HG02759 (cell line): ENCODE measurements around the gene ATP2A3.

Experiments
- ATAC-seq: cut with Tn5 transposase; IDR thresholded peaks from one replicate; pipeline ENCODE4 v1.9.1; 2021; ENCODE audit warnings: mild to moderate bottlenecking, moderate library complexity; ENCODE audit not compliant: unreplicated experiment

The ATP2A3 gene

DNA sequence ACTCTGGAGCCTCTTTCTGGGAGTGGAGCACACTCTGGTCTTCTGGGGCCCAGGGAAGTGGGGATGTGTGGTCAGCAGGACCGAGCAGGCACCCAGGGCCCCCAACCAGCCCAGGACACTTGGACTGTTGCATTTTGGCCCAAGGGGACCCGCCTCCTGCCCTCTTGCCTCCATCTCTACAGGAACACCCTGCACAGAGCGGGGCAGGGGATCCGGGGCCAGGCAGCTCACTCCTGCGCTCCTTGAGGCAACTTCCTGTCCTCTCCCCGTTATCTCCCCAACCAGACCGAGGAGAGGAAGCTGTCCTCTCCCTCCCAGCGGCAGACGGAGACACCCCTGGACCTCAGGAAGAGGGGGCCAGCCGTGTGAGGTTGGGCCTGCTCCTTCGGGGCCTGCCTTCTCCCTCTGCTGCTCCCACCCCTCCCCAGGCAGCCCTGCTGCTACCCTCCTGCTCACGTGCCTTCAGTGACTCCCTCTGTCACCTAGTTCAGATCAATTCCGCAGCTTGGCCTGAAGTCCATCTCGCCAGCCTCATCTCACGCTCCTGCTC is 10.0 kb upstream of the ATP2A3 start:
- ATAC-seq: no peak

DNA sequence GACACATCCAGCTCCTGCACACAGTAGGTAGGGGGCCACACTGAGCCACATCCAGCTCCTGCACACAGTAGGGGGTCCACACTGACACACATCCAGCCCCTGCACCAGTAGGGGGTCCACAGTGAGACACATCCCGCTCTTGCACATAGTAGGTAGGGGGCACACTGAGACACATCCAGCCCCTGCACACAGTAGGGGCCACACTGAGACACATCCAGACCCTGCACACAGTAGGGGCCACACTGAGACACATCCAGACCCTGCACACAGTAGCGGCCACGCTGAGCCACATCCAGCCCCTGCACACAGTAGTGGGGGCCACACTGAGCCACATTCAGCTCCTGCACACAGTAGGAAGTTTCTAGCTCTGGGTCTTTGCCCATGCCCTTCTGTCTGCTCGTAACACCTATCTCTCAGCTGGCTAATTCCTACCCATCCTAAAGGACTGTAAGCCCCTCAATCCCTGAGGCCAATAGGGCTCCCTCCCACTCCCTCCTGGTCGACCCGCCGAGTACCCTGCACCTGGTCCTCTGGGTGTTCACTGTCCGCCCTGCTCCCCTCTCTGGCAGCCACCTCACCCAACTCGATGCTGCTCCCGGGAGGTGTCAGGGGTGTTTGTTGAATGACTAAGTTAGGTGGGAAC is 9.4 kb upstream of the ATP2A3 start:
- ATAC-seq: no peak

DNA sequence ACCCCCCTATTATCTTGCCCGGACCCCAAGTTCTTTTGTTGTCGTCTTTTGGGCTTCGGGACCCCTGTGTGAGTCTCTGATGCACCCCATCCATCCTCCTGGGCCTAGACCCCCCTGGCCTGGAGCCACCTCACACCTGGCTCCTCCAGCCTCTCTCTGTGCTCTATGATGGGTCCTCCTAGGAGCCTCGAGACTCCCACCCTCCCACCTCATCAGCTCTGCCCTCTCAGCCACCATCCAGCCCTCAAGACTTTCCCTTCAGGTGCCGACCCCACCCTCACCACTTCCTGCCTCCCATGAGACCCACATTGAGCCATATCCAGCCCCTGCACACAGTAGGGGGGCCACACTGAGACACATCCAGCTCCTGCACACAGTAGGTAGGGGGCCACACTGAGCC is 8.7 kb upstream of the ATP2A3 start:
- ATAC-seq: no peak

DNA sequence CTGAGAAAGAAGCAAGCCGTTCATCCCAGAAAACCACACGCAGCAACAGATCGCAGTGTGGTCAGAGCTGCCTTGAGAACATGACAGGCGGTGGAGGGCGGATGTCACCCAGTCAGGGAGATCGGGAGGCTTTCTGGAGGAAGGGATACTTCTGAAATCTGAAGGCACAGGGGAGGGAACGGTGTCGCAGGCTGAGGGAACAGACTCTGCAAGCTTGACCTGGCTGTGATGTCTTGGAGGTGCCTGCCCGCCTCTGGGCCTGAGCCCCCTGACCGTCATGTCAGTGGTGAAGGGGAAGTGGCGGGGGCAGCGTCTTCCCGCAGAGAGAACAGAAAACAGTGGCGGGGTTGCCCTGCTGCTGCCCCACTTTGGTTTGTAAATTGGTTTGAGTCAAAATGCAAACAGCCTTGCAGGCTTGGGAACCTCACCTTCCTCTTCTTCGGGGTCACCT is 8.1 kb upstream of the ATP2A3 start:
- no peak for ATAC-seq

DNA sequence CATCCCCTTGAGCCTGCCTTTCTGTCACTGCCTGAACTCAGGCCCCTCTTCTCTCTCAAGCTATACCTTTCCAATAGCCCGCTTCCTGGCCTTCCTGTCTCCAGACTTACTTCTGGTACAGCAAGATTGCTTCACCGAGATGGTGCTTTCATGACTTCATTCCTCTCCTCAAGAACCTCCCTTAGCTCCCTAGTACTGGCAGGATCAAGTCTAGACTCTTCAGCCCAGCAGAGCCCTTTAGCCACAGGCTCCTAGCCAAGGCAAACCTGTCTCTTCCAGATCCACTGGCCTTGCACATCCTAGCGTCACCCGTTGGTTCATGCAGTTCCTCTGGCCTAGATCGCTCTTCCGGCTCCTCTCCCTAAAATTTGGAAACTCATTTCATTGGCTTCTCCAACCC is 6.4 kb upstream of the ATP2A3 start:
- ATAC-seq: no peak

DNA sequence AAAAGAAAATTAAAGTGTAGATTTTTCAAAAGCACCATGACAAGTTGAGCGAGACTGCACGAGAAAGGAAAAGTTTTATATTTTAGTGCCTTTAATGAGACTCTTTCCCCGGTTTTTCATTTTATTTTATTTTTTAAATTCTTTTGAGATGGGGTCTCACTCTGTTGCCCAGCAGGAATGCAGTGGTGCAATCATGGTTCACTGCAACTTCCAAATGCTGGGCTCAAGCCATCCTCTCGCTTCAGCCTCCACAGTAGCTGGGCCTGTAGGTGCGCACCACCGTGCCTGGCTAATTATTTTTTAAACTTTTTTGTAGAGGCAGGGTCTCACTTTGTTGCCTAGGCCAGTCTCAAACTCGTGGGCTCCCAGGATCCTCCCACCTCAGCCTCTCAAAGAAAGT is 5.7 kb upstream of the ATP2A3 start:
- no peak for ATAC-seq

DNA sequence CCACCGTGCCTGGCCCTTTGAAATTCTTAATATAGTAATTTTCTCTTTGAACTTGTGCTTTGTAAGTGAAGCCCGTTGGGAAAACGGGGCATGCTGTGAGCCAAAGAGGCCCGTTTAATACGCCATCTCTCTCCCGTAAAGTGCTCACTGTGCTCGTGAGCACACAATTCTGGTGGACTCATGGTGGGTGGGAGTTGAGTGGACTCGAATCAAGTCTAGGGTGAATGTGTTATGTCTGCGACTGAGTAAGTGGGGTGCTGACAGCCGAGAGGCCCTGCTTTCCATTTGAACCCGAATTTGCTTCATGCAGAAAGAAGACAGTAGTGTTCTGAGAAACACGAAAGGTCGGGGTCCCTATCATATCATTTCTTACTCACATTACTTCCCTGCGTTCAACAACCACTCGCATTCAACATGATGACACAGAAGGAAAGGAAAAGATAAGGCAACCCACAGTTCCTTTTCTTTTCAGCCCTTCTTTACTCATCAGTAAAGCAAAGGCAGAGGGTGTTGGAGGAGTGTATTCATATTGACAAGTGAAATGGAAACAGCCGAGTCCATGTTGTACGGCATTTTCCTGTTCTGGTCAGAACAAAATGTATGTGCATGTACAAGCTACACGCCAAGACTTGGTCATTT is 4.8 kb upstream of the ATP2A3 start:
- no peak for ATAC-seq

DNA sequence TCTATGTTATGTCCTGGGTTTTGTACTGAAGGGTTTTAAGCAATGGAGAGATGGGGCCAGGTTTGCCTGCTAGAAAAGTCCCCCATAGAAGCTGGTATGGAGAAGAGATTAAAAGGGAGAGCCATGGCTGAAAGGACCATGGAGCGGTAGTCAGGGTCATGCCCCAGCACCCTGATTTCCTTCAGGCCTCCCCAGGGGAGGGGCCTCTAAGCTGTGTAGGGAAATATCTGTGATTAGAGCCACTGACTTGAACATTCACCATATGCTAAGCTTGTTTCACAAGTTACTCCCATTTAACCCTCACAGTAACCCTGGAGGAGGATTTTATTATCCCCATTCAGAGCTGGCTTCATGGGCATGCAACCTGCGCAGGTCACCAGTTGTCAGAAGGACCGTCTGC is 3.8 kb upstream of the ATP2A3 start:
- ATAC-seq: no peak

DNA sequence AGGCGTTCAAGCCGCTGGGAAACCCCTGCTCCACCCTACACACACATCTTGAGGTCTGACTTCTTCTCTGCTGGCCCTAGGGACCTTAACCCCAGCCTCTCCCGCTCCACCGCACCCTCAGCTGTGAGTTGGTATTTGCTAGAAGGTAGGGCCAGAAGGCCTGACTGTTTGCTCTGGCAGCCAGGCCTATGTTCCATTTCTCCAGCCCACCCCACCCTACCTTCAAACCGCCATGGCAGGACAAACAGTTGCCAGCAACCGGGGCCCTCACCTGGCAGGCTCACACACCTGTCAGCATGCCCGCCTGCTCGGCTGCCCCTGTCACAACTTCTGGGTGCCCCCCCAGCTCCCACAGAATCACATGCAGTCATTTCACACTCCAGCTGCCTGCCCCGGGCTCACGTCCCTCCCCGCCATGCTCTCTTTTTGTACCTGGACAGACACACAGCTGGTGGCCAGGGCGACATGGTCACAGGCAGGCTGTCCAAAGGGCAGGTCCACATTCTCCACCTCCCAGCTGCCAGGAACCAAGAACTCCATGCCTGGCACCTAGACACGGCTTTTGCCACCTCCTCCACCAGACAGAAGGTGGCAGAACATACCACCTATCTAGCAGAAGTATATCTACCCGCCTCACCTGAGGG is 2.6 kb upstream of the ATP2A3 start:
- ATAC-seq: no peak

DNA sequence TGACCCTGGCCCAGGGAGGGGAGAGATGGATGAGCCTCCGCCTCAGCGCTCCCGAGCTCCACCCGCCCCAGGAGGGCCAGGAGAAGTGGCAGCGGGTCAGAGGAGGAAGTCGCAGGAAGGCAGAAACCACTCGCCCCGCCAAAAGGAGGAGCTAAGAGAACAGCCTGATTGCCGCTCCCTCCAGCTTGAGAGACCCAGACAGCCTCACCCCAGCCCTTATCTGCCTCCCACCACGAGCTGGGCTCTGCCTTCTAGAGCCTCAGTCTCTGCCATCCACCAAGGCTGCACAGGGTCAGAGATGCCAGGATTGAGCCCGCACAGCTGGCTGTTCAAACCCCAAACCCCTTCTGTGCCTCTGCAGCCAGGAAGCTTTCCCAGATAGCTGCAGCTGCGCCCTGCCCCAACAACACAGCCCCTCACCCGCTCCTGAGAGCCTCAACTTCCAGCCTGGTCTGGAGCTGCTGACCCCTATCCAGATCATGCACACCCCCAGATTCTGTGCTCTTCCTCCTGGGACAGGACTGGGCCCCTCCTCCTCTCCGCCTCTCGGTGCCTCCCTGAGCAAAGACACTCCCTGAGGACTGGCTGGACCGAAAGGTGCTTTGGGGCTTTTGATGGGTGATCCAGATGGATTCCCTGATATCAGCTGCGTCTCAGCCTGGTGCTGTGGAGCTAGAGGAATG is 1.0 kb upstream of the ATP2A3 start:
- ATAC-seq: no peak

DNA sequence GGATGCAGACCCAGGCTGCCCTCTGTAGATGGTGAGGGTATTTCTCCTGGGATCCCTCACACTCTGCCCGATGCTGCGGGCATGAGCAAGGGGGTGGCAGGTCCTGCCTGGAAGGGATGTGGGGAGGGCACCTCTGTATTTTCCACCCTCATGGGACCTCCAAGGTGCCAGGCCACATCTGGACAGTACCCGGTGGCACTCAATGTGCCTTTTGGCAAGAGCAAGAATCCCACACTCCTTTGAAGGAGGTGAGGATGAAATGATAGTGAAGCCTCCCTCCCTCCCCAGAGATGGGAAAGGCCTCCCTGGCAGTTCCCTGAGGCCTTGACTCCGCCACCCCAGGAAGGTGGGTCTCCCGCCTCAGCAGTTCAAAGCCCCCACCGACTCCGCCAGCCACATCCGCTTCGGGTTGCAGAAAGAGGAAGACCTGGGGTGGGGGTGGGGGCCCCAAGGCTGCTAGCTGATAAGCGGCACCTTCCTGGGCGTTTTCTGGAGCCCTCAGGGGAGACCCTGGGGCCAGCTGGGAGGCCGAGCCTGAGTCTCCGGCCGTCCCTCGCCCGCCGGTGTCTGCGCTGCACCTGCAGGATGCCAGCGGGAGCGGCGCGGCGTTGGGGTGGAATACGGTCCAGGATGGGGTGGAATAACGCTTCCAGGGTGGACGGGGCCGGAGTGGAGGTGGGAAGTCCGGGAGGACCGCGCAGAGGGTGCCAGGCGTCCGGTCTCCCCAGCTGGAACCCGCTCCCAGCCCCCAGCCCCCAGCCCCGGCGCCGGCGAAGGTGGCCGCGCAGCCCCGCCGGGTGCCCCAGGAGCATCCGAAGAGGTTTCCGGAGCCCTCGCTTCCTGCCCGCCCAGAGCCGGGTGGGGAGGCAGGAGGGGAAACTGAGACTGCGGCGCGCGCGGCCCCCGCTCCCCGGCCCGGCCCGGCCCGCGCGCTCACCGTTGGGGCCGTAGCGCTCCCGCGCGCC is 718 bp downstream of the ATP2A3 start:
- ATAC-seq: peak; percentile 14

DNA sequence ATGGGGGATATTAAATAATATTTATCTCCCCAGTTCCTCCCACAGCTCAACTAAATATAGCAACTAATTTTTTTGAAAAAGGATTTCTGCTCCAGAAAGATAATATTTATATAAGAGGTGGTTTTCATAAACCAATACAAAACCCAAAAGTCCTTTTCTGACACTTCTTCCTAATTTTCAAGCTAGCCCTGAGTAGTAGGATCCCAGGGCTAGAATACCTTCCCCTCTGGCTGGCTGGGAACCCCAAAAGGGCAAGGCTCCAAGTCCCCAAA is 1.3 kb downstream of the ATP2A3 start:
- no peak for ATAC-seq

DNA sequence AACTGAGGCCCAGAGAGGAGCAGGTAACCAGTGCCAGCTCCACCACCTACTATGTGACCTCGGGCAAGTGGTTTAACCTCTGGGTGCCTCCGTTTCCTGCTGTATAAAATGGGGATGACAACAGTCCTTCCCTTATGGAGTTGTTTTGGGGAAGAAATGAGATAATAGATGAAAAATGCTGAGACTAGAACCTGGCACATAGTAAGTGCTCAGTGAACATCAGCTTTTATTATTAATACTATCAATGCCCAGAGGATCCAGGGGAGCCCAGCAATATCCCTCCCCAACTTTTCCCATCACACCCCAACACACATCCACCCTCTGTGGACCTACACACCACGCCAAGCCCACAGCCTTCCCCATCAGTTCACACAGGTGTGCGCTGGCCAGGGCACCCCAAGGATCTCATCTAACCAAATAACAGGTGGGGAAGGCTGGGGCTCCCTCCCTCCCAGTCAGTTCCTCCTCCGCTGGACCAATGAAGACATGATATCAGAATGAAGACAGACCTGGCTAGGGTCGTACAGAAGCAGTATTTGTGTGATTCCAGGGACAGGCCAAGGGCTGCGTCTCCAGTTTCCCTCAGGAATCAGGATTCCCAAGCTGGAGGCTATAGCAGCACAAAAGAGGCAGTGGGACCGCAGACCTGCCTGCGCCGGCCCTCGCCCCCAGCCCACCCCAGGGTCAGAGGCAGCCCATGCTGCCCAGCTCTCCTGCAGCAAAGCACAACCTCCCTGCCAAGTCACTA is 1.8 kb downstream of the ATP2A3 start:
- no peak for ATAC-seq

DNA sequence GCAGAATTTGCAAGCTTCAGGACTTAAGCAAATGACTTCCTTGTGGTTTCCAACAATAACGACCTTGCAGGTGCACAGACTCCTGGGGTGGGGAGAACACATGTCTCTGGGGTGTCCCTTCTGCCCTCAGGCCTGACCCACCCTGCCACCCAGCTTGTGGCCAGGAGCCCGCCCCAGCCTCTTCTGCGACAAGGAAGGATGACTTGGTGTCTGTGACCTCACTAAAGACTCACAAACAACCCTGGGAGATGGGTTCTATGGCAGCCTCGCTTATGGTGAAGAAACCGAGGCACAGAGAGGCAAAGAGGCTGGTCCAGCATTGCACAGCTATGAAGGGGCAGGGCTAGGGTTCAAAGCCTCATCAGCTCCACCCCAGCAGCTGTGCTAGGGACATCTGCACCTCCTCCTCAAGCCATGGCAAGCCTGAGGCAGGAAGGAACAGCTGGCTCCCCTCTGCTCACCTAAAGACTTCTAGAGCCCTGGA is 2.6 kb downstream of the ATP2A3 start:
- peak; percentile 42 for ATAC-seq

DNA sequence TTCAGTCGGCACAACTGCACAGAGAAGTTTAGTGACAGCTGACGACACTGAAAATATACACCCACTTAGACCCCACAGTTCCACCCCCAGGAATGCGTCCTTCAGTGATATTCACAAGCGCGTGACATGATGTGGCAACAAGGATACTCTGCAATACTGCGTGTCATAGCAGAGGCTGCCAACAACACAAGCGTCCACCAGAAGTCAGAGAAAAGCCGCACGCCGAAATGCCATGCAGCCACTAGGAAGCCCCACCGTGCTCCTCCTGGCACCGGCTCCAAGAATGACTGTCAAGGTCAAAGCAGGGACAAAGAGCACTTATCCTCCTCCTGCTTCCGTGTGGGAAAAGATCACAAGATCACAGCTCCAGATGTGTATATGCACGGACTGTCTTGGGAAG is 3.5 kb downstream of the ATP2A3 start:
- ATAC-seq: no peak

DNA sequence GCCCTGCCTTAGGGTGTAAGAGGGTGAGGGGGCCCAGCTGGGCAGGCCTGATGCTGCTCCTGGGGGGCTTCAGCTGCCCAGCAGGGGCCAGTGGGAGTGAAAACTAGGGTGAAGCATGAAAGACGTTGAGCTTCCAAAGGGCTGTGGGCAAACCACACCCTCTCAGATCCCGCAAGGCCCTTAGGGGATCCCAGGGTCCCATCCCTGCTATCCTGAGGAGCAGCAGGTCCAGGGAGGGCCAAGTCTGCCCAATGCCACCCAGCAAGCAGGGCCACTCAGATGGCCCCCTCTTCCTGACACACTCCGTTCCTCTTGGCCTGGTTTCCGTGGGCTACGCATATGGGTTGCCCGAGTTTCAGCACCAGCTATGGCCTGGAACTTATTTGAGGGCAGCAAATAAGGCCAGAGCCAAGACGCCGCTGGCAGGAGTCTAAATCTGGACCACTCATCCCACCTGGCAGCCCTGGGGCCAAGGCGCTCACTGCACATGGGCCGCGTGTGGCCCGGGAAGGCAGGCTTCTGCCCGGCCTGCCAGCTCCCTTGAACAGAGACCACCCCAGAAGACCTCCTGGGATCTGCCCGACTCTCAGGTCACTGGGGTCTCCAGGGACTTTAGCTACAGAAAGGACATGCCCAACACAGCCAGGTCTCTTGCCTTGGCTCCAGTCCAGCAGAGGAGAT is 4.2 kb downstream of the ATP2A3 start:
- no peak for ATAC-seq

DNA sequence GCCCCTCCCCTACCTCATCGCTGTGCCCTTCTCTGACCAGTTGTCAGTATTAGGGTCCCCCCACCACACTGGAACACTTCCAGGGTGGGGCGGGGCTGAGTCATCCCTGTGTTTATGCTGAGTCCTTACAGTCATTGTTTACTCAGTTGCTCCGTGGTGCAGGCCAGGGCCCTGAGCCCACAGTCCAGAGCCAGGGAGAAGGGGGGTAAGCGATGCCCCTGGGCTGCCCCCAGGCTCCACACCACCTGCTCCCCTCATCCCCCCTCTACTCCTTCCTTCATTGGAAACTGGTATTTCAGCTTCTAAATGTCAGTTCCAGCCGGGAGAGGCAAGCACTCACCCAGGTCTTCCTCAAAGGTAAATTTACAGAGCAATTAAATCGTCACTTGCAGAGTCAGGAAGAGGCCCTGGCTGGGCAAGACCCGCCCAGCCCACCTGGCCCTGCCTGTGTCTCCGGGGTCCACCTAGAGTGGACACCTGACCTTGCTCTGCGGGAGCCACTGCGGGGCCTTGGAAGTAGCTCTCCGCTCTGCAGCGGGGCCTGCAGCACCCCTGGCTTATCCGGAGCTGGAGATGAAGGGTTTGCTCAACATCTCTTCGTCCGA is 4.8 kb downstream of the ATP2A3 start:
- ATAC-seq: no peak

DNA sequence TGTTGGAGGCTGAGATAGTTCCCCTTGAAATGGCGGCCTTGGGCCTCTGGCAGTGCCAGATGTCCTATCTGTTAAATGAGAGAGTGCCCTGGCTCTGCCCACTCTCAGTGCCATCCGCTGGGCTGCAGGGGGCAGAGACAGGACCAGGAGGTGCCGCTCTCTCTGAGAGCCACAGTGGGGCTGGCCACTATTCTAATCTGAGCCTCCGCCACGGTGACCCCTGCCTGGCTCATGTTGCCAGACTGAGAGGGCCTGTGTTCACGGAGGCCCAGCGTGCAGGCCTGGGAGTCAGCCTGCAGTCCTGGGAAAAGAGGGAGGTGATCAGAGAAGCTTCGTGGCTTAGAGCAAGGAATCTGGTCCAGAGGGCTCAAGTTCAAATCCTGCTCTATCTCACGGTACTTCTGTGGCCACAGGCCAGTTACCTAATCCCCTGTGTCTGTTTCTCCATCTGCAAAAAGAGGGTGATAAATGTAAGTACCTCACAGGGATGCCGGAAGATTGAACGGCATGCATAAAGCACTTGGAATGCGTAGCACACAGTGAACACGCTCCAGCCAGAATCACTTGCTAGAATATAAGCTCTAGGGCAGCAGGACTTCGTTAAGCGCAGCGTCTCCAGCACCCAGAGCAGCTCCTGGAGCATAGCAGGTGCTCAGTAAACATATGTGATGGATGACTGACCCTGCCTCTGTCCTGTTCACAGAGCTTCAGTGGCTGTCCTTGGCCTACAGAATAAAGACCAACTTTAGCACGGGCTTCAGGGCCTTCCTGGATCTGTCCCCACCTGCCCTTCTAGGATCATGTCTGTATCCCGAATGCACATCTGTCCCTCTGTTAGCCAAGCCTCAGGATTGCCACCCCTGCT is 6.3 kb downstream of the ATP2A3 start:
- ATAC-seq: no peak
